GM19328 (cell line): ENCODE results near the gene PTN.
"Not testable (repeated sequence)": the region's sequence is repeated elsewhere in the genome, so short reads cannot be mapped to it uniquely, and the experiment has no call there.

Source experiments
- ATAC-seq: cut with Tn5 transposase; IDR thresholded peaks from one replicate; pipeline ENCODE4 v1.9.1; 2021; ENCODE audit warnings: mild to moderate bottlenecking, moderate library complexity; ENCODE audit not compliant: unreplicated experiment

The PTN gene

GRCh38 chr7:137181619-137182018 is 161.9 kb downstream of the PTN start:
- not testable (repeated sequence) for ATAC-seq
